ENCODE measurements around the gene SLC22A7.

SLC22A7 gene

GRCh38 chr6:43310624-43311023 is 12.6 kb downstream of the SLC22A7 start:
- Histone ChIP-seq H4K8ac (ENCODE audit: low read length) (no peak overlapping the region), H3K9me3 (ENCODE audit: control insufficient read depth, low read length) (no peaks in the 10 kb centered on the region), H3K4me3 (ENCODE audit: insufficient read depth in 1 of 2, low read depth in 1 of 2, low read length in 2 of 2) (no peak overlapping the region), H4K91ac (ENCODE audit: low read length) (no peak overlapping the region), H3K27me3 (ENCODE audit: control insufficient read depth in 1 of 2, insufficient read depth in 1 of 2, low read length in 2 of 2) (peaks cover 31 to 51% of the 10 kb centered on the region in 2 experiments), H3K9ac (ENCODE audit: low read length) (no peak overlapping the region), H2BK5ac (ENCODE audit: low read depth, low read length, poor library complexity, severe bottlenecking) (no peak overlapping the region), H2BK12ac (ENCODE audit: low read length in 2 of 2) (no peak overlapping the region), H3K4ac (ENCODE audit: low read depth in 1 of 2, low read length in 2 of 2) (no peak overlapping the region), H3K4me2 (ENCODE audit: low read length, poor library complexity, severe bottlenecking) (no peak overlapping the region), H2AFZ (ENCODE audit: low read depth, low read length) (no peak overlapping the region), H2BK120ac (ENCODE audit: low read depth, low read length) (no peak overlapping the region), H2BK15ac (ENCODE audit: low read depth, poor library complexity, severe bottlenecking) (no peak overlapping the region), H3K79me1 (replicated peaks; ENCODE audit: low read length, poor library complexity, severe bottlenecking) (no peaks in the 10 kb centered on the region), H2AK5ac (ENCODE audit: low read length, severe bottlenecking) (no peak overlapping the region), H3K27ac (ENCODE audit: low read length, poor library complexity, severe bottlenecking) (no peak overlapping the region), H3K18ac (ENCODE audit: low read depth in 1 of 2, low read length in 2 of 2) (no peak overlapping the region), H3K23ac (ENCODE audit: low read length in 2 of 2) (no peak overlapping the region), H3K36me3 (ENCODE audit: control insufficient read depth in 1 of 2, insufficient read depth in 2 of 2, low read depth in 1 of 2, low read length in 2 of 2) (no peaks in the 10 kb centered on the region), H3K14ac (ENCODE audit: low read length in 2 of 2) (no peak overlapping the region), H3K4me1 (ENCODE audit: control insufficient read depth, insufficient read depth, low read depth, low read length) (peaks cover 8% of the 10 kb centered on the region)
- no peak for DNase-seq

GRCh38 chr6:43311666-43312065 is 13.6 kb downstream of the SLC22A7 start:
- Histone ChIP-seq H3K23ac (ENCODE audit: low read length in 2 of 2) (no peak overlapping the region), H4K8ac (ENCODE audit: low read length) (no peak overlapping the region), H2BK5ac (ENCODE audit: low read depth, low read length, poor library complexity, severe bottlenecking) (no peak overlapping the region), H3K18ac (ENCODE audit: low read depth in 1 of 2, low read length in 2 of 2) (no peak overlapping the region), H2AFZ (ENCODE audit: low read depth, low read length) (no peak overlapping the region), H2BK12ac (ENCODE audit: low read length in 2 of 2) (no peak overlapping the region), H3K79me1 (replicated peaks; ENCODE audit: low read length, poor library complexity, severe bottlenecking) (no peaks in the 10 kb centered on the region), H2BK15ac (ENCODE audit: low read depth, poor library complexity, severe bottlenecking) (no peak overlapping the region), H3K9ac (ENCODE audit: low read length) (no peak overlapping the region), H2AK5ac (ENCODE audit: low read length, severe bottlenecking) (no peak overlapping the region), H3K4me2 (ENCODE audit: low read length, poor library complexity, severe bottlenecking) (no peak overlapping the region), H3K4ac (ENCODE audit: low read depth in 1 of 2, low read length in 2 of 2) (no peak overlapping the region), H4K91ac (ENCODE audit: low read length) (no peak overlapping the region), H3K27ac (ENCODE audit: low read length, poor library complexity, severe bottlenecking) (no peak overlapping the region), H3K9me3 (ENCODE audit: control insufficient read depth, low read length) (no peaks in the 10 kb centered on the region), H2BK120ac (ENCODE audit: low read depth, low read length) (no peak overlapping the region), H3K4me3 (ENCODE audit: insufficient read depth in 1 of 2, low read depth in 1 of 2, low read length in 2 of 2) (no peak overlapping the region), H3K4me1 (ENCODE audit: control insufficient read depth, insufficient read depth, low read depth, low read length) (peaks cover 7% of the 10 kb centered on the region), H3K14ac (ENCODE audit: low read length in 2 of 2) (no peak overlapping the region), H3K27me3 (ENCODE audit: control insufficient read depth in 1 of 2, insufficient read depth in 1 of 2, low read length in 2 of 2) (peaks cover 23 to 51% of the 10 kb centered on the region in 2 experiments), H3K36me3 (ENCODE audit: control insufficient read depth in 1 of 2, insufficient read depth in 2 of 2, low read depth in 1 of 2, low read length in 2 of 2) (no peaks in the 10 kb centered on the region)
- WGBS, result 88% methylated on average over 3 of the region's 3 CpGs
- no peak for DNase-seq

- Histone ChIP-seq H3K79me1 (replicated peaks; ENCODE audit: low read length, poor library complexity, severe bottlenecking) (no peaks in the 10 kb centered on the region), H3K9me3 (ENCODE audit: control insufficient read depth, low read length) (no peaks in the 10 kb centered on the region), H3K4ac (ENCODE audit: low read depth in 1 of 2, low read length in 2 of 2) (no peak overlapping the region), H3K27ac (ENCODE audit: low read length, poor library complexity, severe bottlenecking) (no peak overlapping the region), H4K8ac (ENCODE audit: low read length) (no peak overlapping the region), H2AFZ (ENCODE audit: low read depth, low read length) (no peak overlapping the region), H3K4me3 (ENCODE audit: insufficient read depth in 1 of 2, low read depth in 1 of 2, low read length in 2 of 2) (no peak overlapping the region), H3K27me3 (ENCODE audit: control insufficient read depth in 1 of 2, insufficient read depth in 1 of 2, low read length in 2 of 2) (peaks cover 9 to 40% of the 10 kb centered on the region in 2 experiments), H3K18ac (ENCODE audit: low read depth in 1 of 2, low read length in 2 of 2) (no peak overlapping the region), H2BK15ac (ENCODE audit: low read depth, poor library complexity, severe bottlenecking) (no peak overlapping the region), H2BK5ac (ENCODE audit: low read depth, low read length, poor library complexity, severe bottlenecking) (no peak overlapping the region), H3K36me3 (ENCODE audit: control insufficient read depth in 1 of 2, insufficient read depth in 2 of 2, low read depth in 1 of 2, low read length in 2 of 2) (no peaks in the 10 kb centered on the region), H3K23ac (ENCODE audit: low read length in 2 of 2) (no peak overlapping the region), H2AK5ac (ENCODE audit: low read length, severe bottlenecking) (no peak overlapping the region), H2BK12ac (ENCODE audit: low read length in 2 of 2) (no peak overlapping the region), H2BK120ac (ENCODE audit: low read depth, low read length) (no peak overlapping the region), H4K91ac (ENCODE audit: low read length) (no peak overlapping the region), H3K4me1 (ENCODE audit: control insufficient read depth, insufficient read depth, low read depth, low read length) (no peaks in the 10 kb centered on the region), H3K14ac (ENCODE audit: low read length in 2 of 2) (no peak overlapping the region), H3K4me2 (ENCODE audit: low read length, poor library complexity, severe bottlenecking) (no peak overlapping the region), H3K9ac (ENCODE audit: low read length) (no peak overlapping the region)
- no CpG with 5 or more reads among the region's 1 CpG for WGBS
- DNase-seq, result no peak
Measured at GRCh38 chr6:43313813-43314212, 15.8 kb downstream of the SLC22A7 start.

DNA sequence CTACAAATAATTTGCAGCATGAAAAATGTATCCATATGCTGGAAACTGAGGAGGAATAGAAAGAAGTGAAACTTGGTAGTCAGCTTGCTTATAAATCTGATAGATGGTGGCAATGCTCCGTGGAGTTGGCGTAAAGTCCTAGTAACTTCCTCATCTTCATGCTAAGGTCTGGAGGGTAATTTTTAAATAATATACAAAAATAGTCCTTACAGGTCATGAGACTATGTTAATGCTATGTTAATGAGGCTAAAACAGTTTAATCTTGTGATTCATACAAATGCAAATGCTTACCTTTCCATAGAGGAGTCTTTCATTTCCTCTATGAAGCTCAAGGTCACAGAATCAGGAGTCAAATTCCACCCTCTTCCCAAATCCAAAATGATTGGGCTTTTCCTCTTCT is 20.0 kb downstream of the SLC22A7 start:
- no peak overlapping the region for H3K18ac ChIP-seq (ENCODE audit: low read depth in 1 of 2, low read length in 2 of 2)
- H3K14ac ChIP-seq (ENCODE audit: low read length in 2 of 2), result no peak overlapping the region
- H3K79me1 ChIP-seq (replicated peaks; ENCODE audit: low read length, poor library complexity, severe bottlenecking), result no peaks in the 10 kb centered on the region
- H3K4ac ChIP-seq (ENCODE audit: low read depth in 1 of 2, low read length in 2 of 2), result no peak overlapping the region
- no peak overlapping the region for H2AK5ac ChIP-seq (ENCODE audit: low read length, severe bottlenecking)
- H2AFZ ChIP-seq (ENCODE audit: low read depth, low read length), result no peak overlapping the region
- no peak overlapping the region for H3K4me2 ChIP-seq (ENCODE audit: low read length, poor library complexity, severe bottlenecking)
- no peak overlapping the region for H3K9ac ChIP-seq (ENCODE audit: low read length)
- no peak overlapping the region for H2BK15ac ChIP-seq (ENCODE audit: low read depth, poor library complexity, severe bottlenecking)
- H3K36me3 ChIP-seq (ENCODE audit: control insufficient read depth in 1 of 2, insufficient read depth in 2 of 2, low read depth in 1 of 2, low read length in 2 of 2), result no peaks in the 10 kb centered on the region
- no peaks in the 10 kb centered on the region for H3K9me3 ChIP-seq (ENCODE audit: control insufficient read depth, low read length)
- H3K27me3 ChIP-seq (ENCODE audit: control insufficient read depth in 1 of 2, insufficient read depth in 1 of 2, low read length in 2 of 2), result peaks cover 0 to 26% of the 10 kb centered on the region in 2 experiments
- no peak overlapping the region for H4K91ac ChIP-seq (ENCODE audit: low read length)
- no peak overlapping the region for H2BK120ac ChIP-seq (ENCODE audit: low read depth, low read length)
- H3K23ac ChIP-seq (ENCODE audit: low read length in 2 of 2), result no peak overlapping the region
- H2BK5ac ChIP-seq (ENCODE audit: low read depth, low read length, poor library complexity, severe bottlenecking), result no peak overlapping the region
- WGBS, result no CpG with 5 or more reads among the region's 2 CpGs
- no peaks in the 10 kb centered on the region for H3K4me1 ChIP-seq (ENCODE audit: control insufficient read depth, insufficient read depth, low read depth, low read length)
- no peak for DNase-seq
- H2BK12ac ChIP-seq (ENCODE audit: low read length in 2 of 2), result no peak overlapping the region
- H3K27ac ChIP-seq (ENCODE audit: low read length, poor library complexity, severe bottlenecking), result no peak overlapping the region
- H3K4me3 ChIP-seq (ENCODE audit: insufficient read depth in 1 of 2, low read depth in 1 of 2, low read length in 2 of 2), result no peak overlapping the region
- H4K8ac ChIP-seq (ENCODE audit: low read length), result no peak overlapping the region
